ENCODE data around the gene SCARF1.

The SCARF1 gene

GRCh38 chr17:1648963-1649843, 3.7 kb upstream of the SCARF1 start:
- DNase-seq (ENCODE audit: low read depth in 2 of 2), result peak; percentile 89 to 94

- DNase-seq (ENCODE audit: low read depth in 2 of 2), result no peak
Measured at GRCh38 chr17:1648173-1648962, 2.8 kb upstream of the SCARF1 start.

GRCh38 chr17:1647802-1648171, 2.3 kb upstream of the SCARF1 start:
- no peak for DNase-seq (ENCODE audit: low read depth in 2 of 2)

GRCh38 chr17:1646199-1646875, 805 bp upstream of the SCARF1 start:
- DNase-seq (ENCODE audit: low read depth in 2 of 2), result no peak

GRCh38 chr17:1644493-1645206, 882 bp downstream of the SCARF1 start:
- no peak for DNase-seq (ENCODE audit: low read depth in 2 of 2)

GRCh38 chr17:1643999-1644492, 1.5 kb downstream of the SCARF1 start:
- no peak for DNase-seq (ENCODE audit: low read depth in 2 of 2)

GRCh38 chr17:1643293-1643998, 2.1 kb downstream of the SCARF1 start:
- DNase-seq (ENCODE audit: low read depth in 2 of 2), result peak; percentile 40 to 42

GRCh38 chr17:1641065-1641403, 4.5 kb downstream of the SCARF1 start:
- no peak for DNase-seq (ENCODE audit: low read depth in 2 of 2)

GRCh38 chr17:1640329-1641064, 5.0 kb downstream of the SCARF1 start:
- no peak for DNase-seq (ENCODE audit: low read depth in 2 of 2)

GRCh38 chr17:1639549-1640180, 5.9 kb downstream of the SCARF1 start:
- no peak for DNase-seq (ENCODE audit: low read depth in 2 of 2)

GRCh38 chr17:1638624-1639300, 6.8 kb downstream of the SCARF1 start:
- DNase-seq (ENCODE audit: low read depth in 2 of 2), result no peak

GRCh38 chr17:1638171-1638590, 7.4 kb downstream of the SCARF1 start:
- DNase-seq (ENCODE audit: low read depth in 2 of 2), result no peak

GRCh38 chr17:1636732-1637285, 8.7 kb downstream of the SCARF1 start:
- DNase-seq (ENCODE audit: low read depth in 2 of 2), result no peak

GRCh38 chr17:1635675-1636465, 9.7 kb downstream of the SCARF1 start:
- DNase-seq (ENCODE audit: low read depth in 2 of 2), result no peak

- DNase-seq (ENCODE audit: low read depth in 2 of 2), result no peak
Measured at GRCh38 chr17:1634841-1635650, 10.5 kb downstream of the SCARF1 start.

GRCh38 chr17:1630662-1631061, 14.9 kb downstream of the SCARF1 start:
- DNase-seq (ENCODE audit: low read depth in 2 of 2), result no peak
